Esophagus squamous epithelium (tissue), 5 donors: ENCODE measurements around the gene TMEM150B. TPM values are rescaled to one million over a fixed set of nuclear protein-coding genes. Genes with fewer than 3 reads are reported as not detected.

Experiments used
- DNase-seq: peaks from one replicate; lab custom pipeline; 2025; lab: John Stamatoyannopoulos, UW
- H3K27ac ChIP-seq, 4 donors: fragments of 200-600 bp; sonication (generic); one replicate each; pipeline ENCODE4 v1.5.1; 2016 to 2019; ENCODE audit warnings: mild to moderate bottlenecking in 1 of 4
- H3K27me3 ChIP-seq, 4 donors: fragments of 200-600 bp; sonication (generic); 1 replicate in 3 of 4; 2 replicates in 1 of 4; pipeline versions ENCODE4 v1.5.1 to v1.6.0; 2017 to 2021; ENCODE audit warnings: antibody characterized with exemption in 1 of 4
- H3K36me3 ChIP-seq, 3 donors: fragments of 200-600 bp; sonication (generic); one replicate each; pipeline ENCODE4 v1.5.1; 2016 to 2019
- H3K4me1 ChIP-seq, 3 donors: fragments of 200-600 bp; sonication (generic); one replicate each; pipeline ENCODE4 v1.5.1; 2017 to 2019
- H3K4me3 ChIP-seq, 4 donors: fragments of 200-600 bp; sonication (generic); 1 replicate in 3 of 4; 2 replicates in 1 of 4; pipeline ENCODE4 v1.5.1; 2016 to 2019; ENCODE audit warnings: mild to moderate bottlenecking in 2 of 4, moderate library complexity in 1 of 4
- H3K9me3 ChIP-seq, 3 donors: fragments of 200-600 bp; sonication (generic); one replicate each; pipeline ENCODE4 v1.5.1; 2016 to 2019
- POLR2A ChIP-seq, 4 donors: fragments of 450-650 bp; IDR thresholded peaks; one replicate each; pipeline ENCODE4 v1.6.1; 2017; ENCODE audit warnings: antibody characterized with exemption in 4 of 4, mild to moderate bottlenecking in 4 of 4, moderate library complexity in 3 of 4
- WGBS, 2 donors: methylation state at CpG; one replicate each; pipeline ENCODE4 v1.1.5; 2018; 5-methylcytosine and 5-hydroxymethylcytosine counted together
- intact Hi-C: fragments of 100-400 bp; cut with DNase I; formaldehyde crosslinking; loops from one replicate; pipeline ENCODE4 v1.15.0; 2022
- total RNA-seq, 4 donors: library from RNA; depleted of rRNA; stranded (reverse); fragments of >200 nt; gene quantifications; one replicate each; pipeline ENCODE4 v1.1.0, GENCODE V29; 2016
- TF ChIP-seq, protein P1 (sequence below), 6 experiments: fragments of 450-650 bp in 4 of 6; fragments of 200-600 bp in 2 of 6; sonication (generic) in 2 of 6; IDR thresholded peaks; one replicate each; pipeline ENCODE4 v1.5.1; 2016 to 2019; ENCODE audit warnings: antibody characterized with exemption in 6 of 6, mild to moderate bottlenecking in 4 of 6, moderate library complexity in 4 of 6
- donor health status: DM: yes; HTN: yes; CAD: no.

Gene TMEM150B
- total RNA-seq, 4 donors from 2014 or later: 1.7 TPM; not detected in 3

GRCh38 chr19:55347442-55348009 lies 22.4 kb upstream of the TMEM150B start:
- no peak overlapping the region for H3K27ac ChIP-seq
- intact Hi-C loops: no loop called here
- WGBS, 2 donors: 60% methylated on average over 2 of the region's 10 CpGs; no CpG with 5 or more reads in 1 of the 2 donors
- peaks cover 2 to 26% (median 12%) of the 10 kb centered on the region in 4 donors for H3K27me3 ChIP-seq
- no peak overlapping the region for H3K4me3 ChIP-seq
- peaks cover under 1 to 36% (median 8%) of the 10 kb centered on the region in 3 donors for H3K36me3 ChIP-seq
- no peaks in the 10 kb centered on the region for H3K9me3 ChIP-seq
- TF ChIP-seq, protein P1, sequence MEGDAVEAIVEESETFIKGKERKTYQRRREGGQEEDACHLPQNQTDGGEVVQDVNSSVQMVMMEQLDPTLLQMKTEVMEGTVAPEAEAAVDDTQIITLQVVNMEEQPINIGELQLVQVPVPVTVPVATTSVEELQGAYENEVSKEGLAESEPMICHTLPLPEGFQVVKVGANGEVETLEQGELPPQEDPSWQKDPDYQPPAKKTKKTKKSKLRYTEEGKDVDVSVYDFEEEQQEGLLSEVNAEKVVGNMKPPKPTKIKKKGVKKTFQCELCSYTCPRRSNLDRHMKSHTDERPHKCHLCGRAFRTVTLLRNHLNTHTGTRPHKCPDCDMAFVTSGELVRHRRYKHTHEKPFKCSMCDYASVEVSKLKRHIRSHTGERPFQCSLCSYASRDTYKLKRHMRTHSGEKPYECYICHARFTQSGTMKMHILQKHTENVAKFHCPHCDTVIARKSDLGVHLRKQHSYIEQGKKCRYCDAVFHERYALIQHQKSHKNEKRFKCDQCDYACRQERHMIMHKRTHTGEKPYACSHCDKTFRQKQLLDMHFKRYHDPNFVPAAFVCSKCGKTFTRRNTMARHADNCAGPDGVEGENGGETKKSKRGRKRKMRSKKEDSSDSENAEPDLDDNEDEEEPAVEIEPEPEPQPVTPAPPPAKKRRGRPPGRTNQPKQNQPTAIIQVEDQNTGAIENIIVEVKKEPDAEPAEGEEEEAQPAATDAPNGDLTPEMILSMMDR (IDR thresholded peaks at IDR 0.05): no peak
- no peak for TF ChIP-seq POLR2A (IDR thresholded peaks at IDR 0.05)
- DNase-seq: no peak
- H3K4me1 ChIP-seq: peaks cover 0 to 29% (median 3%) of the 10 kb centered on the region in 3 donors

DNA sequence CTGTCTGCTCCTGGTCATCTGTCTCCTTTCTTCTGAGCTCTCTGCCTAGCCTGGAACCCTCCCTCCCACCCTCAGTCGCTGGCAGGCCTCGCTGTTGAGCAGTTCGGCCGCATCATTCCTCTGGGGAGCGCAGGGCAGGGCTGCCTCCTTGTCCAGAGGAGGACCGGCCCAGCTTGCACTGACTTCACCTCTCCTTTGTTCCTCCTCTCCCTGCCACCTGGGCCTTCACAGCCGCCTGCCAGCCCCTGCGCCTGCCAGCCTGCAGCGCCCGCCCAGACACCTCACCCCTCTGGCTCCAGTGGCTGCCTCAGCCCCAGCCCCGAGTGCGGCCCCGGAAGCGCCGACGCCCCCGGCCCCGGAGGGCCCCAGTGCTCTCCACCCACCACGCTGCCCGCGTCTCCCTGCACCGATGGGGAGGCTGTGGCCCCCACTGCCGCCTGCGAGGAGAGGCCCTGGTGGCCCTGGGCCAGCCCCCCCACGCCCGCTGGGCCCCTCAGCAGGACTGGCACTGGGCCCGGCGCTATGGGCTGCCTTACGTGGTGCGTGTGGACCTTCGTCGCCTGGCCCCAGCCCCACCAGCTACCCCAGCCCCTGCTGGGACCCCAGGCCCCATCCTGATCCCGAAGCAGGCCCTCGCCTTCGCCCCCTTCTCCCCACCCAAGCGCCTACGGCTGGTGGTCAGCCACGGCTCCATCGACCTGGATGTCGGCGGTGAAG lies 21.7 kb upstream of the TMEM150B start:
- H3K27me3 ChIP-seq: peaks cover 0 to 20% (median 6%) of the 10 kb centered on the region in 4 donors
- H3K9me3 ChIP-seq: no peaks in the 10 kb centered on the region
- peaks cover 0 to 29% (median 3%) of the 10 kb centered on the region in 3 donors for H3K4me1 ChIP-seq
- intact Hi-C loops: no loop called here
- no peak overlapping the region for H3K27ac ChIP-seq
- no peak for TF ChIP-seq POLR2A (IDR thresholded peaks at IDR 0.05)
- TF ChIP-seq, protein P1 (IDR thresholded peaks at IDR 0.05): no peak
- WGBS, 2 donors: 56 to 82% methylated on average over 2 to 4 of the region's 41 CpGs
- H3K36me3 ChIP-seq: peaks cover 3 to 43% (median 14%) of the 10 kb centered on the region in 3 donors
- no peak for DNase-seq
- H3K4me3 ChIP-seq: no peak overlapping the region

GRCh38 chr19:55345818-55346724 lies 20.9 kb upstream of the TMEM150B start:
- H3K27ac ChIP-seq: peak overlapping the region in 1 of 4 donors; percentile 9
- H3K9me3 ChIP-seq: no peaks in the 10 kb centered on the region
- no peak overlapping the region for H3K4me3 ChIP-seq
- peaks cover 0 to 11% (median 0%) of the 10 kb centered on the region in 4 donors for H3K27me3 ChIP-seq
- intact Hi-C loops: no loop called here
- no peak for TF ChIP-seq POLR2A (IDR thresholded peaks at IDR 0.05)
- TF ChIP-seq, protein P1 (IDR thresholded peaks at IDR 0.05): no peak
- H3K36me3 ChIP-seq: peaks cover 3 to 45% (median 14%) of the 10 kb centered on the region in 3 donors
- H3K4me1 ChIP-seq: peaks cover 7 to 37% (median 10%) of the 10 kb centered on the region in 3 donors
- WGBS, 2 donors: 77 to 81% methylated on average over 19 to 38 of the region's 43 CpGs
- no peak for DNase-seq

- Histone ChIP-seq H3K27ac (no peak overlapping the region), H3K27me3 (peaks cover 0 to 3% (median 0%) of the 10 kb centered on the region in 4 donors), H3K4me1 (peaks cover 15 to 45% (median 18%) of the 10 kb centered on the region in 3 donors), H3K9me3 (no peaks in the 10 kb centered on the region), H3K4me3 (no peak overlapping the region), H3K36me3 (peaks cover 3 to 45% (median 14%) of the 10 kb centered on the region in 3 donors)
- 86% methylated on average over 17 to 22 of the region's 22 CpGs for WGBS, 2 donors
- TF ChIP-seq POLR2A (IDR thresholded peaks at IDR 0.05): no peak
- TF ChIP-seq, protein P1 (IDR thresholded peaks at IDR 0.05): no peak
- DNase-seq: no peak
- intact Hi-C loops: no loop called here
Measured at GRCh38 chr19:55345101-55345817, 20.1 kb upstream of the TMEM150B start.
